Suppressor macrophage (primary cell): ENCODE results near the gene LUC7L3.
"Not testable (repeated sequence)": the region's sequence is repeated elsewhere in the genome, so short reads cannot be mapped to it uniquely, and the experiment has no call there.

Source experiments
- DNase-seq, 4 experiments: peaks; one replicate each; pipeline ENCODE4 v3.0.0-alpha.2; 2020 to 2022

Gene LUC7L3

DNA sequence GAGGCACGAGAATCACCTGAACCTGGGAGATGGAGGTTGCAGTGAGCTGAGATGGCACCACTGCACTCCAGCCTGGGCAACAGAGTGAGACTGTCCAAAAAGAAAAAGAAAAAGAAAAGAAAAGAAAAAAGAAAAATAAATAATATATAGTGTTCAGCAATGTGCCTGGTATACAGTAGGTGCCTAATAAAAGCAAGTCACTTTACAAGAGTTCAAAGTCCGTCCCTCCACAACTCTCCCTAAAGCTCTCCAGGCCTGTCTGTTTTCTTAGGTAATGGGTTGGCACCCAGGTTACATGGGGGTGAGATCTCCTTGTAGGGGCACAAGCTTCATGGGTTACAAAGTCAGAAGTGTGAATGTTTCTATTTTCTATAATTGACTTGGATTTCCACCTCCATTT lies 64.5 kb downstream of the LUC7L3 start:
- DNase-seq, result no peak

DNA sequence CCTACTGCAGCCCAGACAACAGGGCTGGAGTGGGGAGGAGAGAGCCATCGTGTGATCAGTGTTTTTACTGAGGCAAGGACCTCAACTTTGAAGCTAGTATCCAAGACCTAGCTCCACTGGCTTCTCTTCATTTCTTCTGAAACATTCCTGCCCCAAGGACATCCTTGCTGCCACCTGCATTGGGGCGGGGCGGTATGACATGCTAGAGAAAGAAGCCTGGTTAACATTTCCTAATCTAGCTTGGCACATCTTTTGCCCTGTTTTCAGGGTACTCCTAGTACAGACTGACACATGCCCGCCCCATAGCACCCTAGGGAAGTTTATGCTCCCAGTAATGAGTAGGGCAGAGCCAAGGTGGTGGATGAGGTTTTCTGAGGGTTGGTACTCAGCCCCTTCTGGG lies 65.7 kb downstream of the LUC7L3 start:
- no peak for DNase-seq

DNA sequence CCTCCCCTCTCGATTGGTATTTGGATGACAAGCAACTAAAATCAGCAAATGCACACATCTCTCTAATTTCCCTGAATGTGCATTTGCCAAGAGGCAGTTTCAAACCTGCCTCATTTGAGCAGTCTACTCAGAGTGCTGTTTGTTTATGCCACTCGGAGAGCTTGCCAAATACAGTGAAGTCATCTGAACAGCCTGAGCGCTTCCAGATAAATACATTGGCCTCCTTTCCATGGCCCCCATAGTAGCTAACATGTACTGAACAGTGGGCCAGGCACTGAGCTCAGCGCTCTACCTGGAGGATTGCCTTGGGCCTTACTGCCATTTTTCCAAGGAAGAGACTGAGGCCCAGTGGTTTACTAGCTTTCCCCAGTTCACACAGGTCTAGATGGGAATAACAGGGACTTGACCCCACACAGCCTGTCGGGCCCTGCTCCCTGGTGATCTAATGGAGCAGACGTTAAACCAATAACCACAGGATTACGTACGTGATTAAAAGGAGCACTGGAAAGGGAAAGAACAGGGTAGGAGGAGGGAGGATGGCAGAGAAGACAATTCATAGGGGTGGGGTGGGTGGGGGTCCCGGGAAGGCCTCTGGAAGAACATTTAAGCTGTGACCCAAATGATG lies 66.7 kb downstream of the LUC7L3 start:
- DNase-seq, result no peak

DNA sequence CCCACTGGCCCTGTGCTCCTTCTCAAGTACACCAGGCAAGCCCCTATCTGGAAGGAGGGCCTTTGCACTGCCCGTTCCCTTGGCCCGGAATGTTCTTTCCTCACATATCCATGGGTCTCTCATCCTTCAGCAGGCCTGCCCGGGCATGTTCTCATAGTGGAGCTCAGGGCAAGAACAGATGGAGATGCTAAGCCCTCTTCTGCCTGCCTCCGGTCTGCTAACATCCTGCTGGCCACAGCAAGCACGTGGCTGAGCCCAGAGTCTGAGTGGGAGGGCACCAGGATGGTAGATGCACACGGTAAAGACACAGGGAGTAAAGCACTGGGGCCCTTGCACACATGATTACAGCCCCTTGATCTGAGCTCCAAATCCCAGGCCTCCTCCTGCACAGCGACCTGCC lies 67.7 kb downstream of the LUC7L3 start:
- DNase-seq, result no peak

DNA sequence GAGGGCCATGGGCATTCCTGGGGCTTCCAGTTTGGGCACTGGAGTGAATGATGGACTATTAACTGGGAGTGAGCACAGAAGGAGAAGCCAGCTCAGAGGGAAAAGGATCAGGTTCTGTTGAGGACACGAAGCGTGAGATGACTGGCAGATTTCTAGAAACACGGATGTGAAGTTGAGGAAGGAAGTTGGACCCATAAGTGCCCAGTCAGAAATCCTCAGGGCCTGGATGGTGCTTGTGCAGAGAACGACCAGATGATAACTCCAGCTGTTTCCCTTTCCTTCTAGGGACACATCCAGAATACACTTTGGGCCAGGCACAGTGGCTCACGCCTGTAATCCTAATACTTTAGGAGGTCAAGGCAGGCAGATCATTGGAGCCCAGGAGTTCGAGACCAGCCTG lies 71.2 kb downstream of the LUC7L3 start:
- peak in 3 of 4 experiments; percentile 38 to 85 (median 74) for DNase-seq

DNA sequence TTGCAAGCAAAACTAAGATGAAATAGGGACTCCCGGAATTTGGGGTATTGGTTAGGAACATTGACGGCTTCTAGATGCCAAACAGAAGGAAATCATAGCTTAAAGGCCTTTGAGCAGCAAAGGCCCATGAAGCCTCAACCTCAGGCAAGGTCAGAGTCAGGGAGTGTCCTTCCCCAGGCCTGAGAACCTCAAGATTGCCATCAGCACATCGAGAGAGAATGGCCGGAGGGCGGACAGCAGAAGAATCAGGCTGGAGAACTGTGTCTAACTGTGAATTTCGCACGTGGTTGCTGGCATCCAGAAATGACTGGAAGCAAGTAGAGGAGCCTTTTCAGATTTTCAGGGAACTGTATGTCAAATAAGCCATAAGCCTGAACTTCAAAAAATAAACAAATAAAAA lies 72.7 kb downstream of the LUC7L3 start:
- no peak for DNase-seq

DNA sequence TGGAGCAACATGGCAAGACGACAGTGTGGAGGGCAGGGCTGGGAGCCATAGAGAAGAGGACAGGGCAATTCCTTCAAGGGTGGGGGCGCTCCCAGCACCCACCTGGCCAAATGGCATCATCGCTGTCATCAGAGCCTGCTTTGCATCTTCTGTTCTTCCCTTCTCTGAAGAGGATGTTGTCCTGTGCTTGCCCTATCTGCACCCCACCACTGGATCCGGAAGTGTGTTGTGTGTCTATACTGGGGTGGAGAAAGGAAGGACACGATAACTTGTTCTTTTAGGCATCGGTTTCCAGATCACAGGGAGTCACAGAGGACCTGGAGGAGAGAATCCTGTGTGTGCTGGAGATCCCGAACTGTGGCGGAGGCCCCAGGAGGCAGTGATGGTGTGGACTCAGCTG lies 73.6 kb downstream of the LUC7L3 start:
- DNase-seq, result peak in 2 of 4 experiments; percentile 28 to 31

DNA sequence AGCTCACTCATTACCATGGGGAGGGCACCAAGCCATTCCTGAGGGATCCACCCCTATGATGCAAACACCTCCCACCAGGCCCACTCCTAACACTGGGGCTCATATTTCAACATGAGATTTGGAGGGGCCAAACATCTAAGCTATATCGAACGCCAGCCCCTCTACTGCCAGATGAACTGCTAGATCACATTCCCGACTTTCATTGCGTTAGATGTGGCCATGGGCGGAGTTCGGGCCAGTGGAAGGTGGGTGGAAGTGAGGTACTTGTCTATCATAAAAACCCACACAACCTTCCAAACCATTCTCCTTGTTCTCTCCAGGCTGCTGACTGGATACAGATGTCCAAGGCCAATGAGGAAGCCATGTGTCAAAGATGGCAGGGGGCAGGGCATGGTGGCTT lies 75.0 kb downstream of the LUC7L3 start:
- DNase-seq, result no peak

DNA sequence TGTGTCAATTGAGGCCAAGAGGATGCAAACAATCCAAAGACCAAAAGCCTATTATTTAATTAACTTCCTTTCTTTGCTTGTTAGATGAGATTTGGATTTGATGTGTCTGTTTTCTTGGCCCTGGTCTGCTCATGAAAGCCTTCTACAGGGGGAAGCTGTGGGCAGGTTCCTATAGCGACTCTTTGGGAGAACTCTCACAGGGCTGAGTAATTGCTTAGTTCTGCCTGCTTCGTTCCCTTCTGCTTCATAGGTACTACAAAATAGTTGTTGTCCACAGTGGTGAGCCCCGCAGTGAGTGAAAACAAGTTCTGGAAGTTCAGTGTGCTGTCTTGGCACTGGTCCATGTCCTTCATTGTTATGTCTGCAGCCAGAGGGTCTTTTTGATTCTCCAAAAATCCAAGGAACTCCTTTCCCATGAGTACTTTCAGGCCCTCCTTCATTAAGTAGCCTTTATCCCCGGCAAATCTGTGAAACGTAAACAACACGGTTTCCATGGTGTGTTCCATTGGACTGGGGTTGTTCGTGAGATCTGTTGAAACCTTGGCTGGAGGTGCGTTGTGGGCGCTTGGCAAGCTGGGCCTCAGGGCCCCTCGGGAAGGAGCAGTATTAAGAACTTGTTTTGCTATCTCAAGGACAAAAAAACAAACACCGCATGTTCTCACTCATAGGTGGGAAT lies 77.9 kb downstream of the LUC7L3 start:
- peak; percentile 42 to 75 (median 68) for DNase-seq

DNA sequence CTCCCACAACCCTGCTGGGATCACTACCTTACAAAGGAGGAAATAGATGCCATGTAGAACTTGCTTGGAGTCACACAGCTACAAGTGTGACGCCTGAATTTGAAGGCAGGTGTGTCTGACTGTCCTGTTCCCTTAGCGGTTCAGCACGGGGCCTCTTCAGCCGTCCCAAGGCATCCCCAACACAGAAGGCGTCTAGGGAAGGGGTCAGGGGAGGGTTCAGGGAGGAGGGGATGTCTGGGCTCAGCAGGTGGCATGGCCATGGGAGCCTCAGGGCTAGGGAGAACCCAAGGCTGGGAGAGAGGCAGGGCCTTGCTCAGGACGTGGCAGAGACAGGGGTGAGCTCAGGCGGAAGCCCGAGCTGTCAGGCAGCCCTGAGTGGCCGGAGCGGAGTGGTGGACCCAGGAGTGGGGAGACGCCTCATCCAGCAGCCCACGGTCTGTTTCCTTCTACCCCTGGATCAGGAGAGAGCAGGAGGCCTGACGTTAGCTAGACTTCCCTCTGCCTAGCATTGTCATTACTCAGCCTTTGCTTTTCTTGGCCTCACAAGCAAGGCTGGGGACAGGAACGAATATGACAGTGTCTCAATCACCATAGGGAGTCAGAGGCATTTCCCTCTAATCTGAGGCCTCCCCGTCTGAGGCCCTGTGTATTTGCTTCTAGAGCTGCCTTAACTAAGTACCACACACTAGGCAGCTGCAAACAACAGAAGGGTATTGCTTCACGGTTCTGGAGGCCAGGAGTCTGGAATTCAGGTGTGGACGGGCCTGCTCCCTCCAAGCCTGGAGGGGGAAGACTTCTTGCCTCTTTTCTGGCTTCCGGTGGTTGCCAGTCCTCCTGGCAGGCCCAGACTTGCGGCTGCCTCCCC lies 79.3 kb downstream of the LUC7L3 start:
- peak; percentile 27 to 59 (median 56) for DNase-seq

DNA sequence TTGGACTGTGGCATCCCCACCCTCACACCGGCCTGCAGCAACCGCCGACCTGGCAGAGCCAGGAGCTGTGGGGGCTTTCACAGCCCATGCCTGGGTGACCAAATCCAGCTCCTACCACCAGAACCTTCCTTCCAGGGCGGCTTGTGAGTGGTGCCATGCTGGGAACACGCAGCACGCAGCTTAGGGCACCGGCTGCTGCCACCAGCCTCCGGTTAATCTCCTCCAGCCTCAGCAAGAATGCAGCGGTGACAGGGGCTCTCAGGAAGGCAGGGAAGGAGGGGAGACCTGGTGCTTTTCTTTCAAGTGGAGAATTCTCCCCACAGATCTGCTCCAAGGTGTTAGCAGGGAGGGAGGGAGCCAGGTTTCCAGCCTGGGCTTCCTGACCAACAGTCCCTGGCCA lies 80.2 kb downstream of the LUC7L3 start:
- no peak for DNase-seq

DNA sequence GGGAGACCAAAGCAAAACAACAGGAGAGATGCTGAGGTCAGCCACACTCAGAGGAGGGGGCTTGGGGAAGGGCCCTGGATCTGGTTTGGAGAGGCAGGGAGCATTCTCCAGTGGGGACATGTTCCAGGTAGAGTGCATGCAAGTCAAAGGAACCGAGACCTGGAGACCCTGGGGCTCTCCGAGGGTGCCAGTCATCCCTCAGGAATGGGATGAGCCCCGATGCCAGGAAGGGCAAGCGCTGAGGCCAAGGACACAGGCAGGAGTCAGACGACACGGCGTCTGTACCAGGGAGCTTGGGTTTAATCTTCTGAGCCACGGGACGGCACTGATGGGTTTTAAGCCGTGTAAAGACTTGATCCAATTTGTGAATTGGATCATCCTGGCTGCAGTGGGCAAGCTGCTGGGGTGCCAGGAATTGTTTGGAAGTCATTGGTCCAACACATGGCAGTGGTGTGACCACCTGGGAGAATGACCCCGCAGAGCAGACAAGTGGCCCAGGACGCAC lies 80.8 kb downstream of the LUC7L3 start:
- no peak for DNase-seq

DNA sequence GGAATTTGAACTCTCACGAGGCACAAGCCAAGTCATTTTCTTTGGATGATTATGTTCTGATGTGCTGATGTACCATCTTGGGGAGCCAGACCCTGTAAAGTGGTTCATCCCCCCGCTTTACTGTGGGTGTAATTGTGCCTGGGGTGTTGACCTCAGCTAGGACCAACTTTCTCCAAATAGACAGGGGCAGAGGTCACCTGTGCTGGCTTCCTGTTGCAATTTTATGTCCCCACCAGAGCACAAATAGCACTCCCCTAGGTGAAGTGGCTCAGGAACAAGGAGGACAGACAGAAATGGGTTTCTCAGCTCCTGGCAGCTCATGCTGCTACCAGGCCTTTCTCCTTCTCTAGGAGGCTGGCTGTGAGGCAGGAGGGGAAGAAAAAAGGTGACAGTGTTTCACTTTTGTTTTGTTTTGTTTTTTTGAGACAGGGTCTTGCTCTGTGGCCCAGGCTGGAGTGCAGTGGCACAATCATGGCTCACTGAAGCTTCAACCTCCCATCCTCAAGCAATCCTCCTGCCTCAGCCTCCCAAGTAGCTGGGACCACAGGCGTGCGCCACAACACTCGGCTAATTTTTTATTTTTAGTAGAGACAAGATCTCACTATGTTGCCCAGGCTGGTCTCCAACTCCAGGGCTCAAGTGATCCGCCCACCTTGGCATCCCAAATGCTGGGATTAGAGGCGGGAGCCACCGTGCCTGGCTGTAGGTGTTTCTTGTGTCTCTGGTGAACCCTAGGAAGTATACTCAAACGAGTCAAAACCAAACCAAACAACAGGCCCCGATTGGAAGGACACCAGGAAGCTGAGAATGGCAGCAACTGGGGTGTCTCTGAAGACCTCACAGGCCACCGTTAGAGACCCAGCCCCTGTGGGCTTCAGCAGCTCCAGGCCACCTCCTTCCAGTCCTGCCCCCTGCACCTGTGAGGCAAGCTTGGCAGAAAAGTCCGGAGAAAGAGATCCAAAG lies 83.5 kb downstream of the LUC7L3 start:
- no peak for DNase-seq

DNA sequence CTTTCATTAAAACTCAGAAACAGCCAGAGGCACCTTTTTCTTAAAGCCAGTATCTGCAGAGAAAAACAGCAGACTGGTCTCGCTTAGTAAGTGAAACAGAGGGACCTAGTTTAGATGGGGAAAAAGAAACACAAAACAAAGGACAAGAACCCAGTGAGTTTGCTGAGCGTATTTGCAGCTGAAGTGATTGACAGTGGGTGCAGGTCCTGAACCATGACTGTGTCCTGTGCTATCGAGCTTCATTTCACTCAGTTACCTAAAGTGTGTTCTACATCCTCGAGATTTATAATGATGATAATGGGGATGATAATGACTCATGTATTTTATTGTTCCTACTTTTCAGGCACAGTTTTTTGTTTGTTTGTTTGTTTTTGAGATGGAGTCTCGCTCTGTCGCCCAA lies 84.3 kb downstream of the LUC7L3 start:
- DNase-seq, result no peak

DNA sequence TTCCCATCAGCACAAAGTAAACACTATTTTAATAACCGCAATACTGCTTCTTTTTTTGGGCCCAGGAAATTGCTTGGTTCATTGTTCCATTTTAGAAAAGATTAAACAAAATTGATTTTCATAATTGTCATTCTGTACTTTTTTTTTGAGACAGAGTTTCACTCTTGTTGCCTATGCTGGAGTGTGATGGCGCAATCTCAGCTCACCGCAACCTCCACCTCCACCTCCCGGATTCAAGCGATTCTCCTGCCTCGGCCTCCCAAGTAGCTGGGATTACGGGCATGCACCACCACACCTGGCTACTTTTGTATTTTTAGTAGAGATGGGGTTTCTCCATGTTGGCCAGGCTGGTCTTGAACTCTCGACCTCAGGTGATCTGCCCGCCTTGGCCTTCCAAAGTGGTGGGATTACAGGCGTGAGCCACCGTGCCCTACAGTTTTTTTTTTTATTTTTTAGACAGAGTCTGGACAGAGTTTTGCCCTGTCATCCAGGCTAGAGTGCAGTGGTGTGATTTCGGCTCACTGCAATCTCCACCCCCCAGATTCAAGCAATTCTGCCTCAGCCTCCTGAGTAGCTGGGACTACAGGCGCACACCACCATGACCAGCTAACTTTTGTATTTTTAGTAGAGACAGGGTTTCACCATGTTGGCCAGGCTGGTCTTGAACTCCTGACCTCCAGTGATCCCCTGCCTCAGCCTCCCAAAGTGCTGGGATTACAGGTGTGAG lies 85.5 kb downstream of the LUC7L3 start:
- not testable (repeated sequence) for DNase-seq

DNA sequence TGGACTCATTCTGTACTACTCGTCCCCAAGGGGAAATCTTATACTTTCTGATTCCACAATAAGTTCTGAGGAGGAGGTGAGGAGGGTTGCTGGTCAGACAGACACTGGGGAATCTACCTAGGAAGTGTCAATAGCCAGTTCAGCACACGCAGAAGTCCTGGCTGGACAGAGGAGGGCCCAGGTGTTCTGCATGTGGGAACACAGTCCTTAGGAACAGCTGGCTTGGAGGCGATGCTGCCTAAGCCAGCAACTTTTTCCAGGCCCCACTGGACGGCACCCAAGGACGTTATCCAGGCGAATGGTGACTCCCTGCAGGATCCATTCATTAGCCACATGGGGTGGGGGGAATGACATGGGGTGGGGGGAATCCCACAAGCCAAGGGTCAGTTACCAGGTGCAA lies 86.1 kb downstream of the LUC7L3 start:
- no peak for DNase-seq
